Fibroblast of upper back skin (primary cell): ENCODE data around the gene LNX2.

Source experiments
- DNase-seq: peaks from one replicate; pipeline ENCODE4 v3.0.0-alpha.2; 2013

LNX2 gene

DNA sequence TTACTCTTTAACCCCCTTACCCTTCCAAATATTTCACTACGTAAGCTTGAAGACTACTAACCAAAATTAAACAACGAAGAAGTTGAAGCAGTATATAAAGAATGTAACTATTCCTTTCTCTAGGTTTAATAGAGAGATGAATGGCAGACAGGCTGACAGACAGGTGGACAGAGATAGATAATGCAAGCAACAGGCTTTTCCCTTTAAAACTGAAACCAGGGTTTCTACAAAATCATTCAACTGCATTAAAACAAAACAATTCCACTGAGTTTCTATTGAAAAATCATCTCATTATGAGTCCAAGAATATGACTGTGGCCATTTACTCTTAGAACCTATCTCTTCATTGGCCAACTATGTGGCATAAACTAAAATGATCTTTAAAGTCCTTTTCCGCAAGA is 15.2 kb downstream of the LNX2 start:
- no peak for DNase-seq

DNA sequence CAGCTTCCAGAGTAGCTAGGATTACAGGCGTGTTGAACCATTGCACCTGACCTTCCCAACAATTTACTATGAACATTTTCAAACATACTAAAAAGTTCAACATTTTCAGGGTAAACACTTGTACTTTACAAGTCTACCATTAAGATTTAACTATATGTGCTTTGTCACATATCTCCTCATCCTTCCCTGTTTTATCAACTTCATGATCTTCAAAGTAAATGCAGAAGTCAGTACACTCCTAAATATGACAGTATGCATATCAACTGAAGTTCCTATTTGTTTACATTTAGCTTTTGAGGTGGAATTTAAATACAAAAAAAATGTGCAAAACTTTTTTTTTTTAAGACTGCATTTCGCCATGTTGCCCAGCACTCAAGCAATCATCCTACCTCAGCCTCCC is 18.5 kb downstream of the LNX2 start:
- no peak for DNase-seq

GRCh38 chr13:27601208-27601607 is 19.1 kb downstream of the LNX2 start:
- no peak for DNase-seq

DNA sequence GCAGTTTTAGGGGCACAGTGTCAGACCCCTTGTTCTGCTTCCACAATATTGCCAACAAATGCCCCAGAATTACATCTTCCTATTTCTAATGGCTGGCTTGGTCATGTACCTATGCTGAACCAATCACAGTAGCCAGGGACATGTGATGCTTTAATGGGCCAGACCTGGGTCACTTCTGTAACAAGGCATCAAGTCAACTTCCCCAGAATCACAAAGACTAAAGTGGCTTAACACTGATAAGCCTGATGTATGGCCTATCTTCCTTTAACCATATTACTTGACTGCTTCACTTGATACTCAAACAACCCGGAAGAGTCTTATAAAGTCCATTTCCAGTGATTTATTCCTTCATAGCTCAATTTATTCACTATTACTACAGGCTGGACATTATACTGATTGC is 19.6 kb downstream of the LNX2 start:
- DNase-seq = no peak

DNA sequence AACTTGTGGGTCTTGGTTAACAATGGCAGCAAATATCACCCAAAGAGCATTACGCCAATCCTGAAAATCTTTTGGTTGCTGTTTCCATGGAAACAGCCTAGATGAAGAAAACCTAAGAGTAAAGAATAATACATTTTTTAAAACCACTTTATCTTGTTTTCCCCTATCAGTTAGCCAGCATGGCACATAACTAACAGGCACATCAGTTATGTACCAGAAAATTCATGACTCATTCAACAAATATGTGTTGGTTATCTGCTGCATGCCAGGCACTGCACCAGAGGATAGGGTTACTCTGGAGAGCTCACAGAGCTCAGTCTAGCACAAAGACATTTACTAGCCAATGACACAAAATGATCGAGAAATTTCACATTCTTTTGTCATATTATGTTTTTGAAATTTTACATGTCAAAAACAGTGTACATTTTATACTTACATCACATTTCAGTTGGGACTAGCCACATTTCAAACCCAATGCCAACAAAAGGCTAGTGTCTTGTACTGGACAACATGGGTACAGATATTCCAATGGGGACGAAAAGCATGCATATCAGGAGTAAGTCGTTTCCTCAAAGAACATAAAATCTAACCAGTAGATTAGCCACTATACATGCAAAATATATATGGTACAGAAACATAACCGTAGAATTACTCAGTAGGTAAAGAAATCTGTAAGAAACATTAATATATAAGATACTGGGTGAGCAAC is 20.3 kb downstream of the LNX2 start:
- peak; percentile 69 for DNase-seq

GRCh38 chr13:27599096-27599495 is 21.2 kb downstream of the LNX2 start:
- no peak for DNase-seq

DNA sequence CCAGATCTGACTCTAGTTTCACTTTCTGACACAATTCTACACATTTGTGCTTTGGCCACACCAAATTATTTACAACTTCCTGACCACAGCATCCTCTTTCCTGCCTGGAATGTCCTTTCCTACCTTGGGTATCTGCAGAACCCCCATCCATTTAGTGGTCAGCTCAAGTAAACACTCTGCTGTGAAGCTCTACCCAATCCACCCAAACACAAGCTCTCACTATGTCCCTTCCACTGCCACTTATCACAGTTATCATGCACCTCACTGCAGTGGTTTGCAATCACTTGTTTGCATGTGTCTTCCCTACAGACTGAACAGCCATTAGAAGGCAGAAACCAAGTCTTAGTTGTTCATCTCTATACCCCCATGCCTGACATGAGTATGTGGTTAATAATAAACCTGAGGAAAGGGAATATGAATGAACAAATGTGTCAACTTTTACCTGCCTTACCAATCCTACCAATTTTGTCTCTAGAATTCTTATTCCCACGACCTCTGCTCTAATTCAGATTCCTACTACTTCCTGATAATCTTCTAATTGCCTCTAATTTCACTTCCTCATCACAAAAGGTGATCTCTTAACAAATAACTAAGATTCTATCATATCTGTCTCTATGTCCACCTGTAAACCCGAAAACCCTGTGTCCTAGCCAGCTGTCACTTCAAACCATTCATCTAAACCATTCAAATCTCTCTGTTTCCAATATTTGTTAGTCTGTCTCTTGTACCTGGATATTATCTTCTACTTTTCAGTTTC is 25.1 kb downstream of the LNX2 start:
- no peak for DNase-seq

GRCh38 chr13:27593267-27593666 is 27.1 kb downstream of the LNX2 start:
- no peak for DNase-seq

- no peak for DNase-seq
Observed at GRCh38 chr13:27592865-27593264, 27.5 kb downstream of the LNX2 start.

DNA sequence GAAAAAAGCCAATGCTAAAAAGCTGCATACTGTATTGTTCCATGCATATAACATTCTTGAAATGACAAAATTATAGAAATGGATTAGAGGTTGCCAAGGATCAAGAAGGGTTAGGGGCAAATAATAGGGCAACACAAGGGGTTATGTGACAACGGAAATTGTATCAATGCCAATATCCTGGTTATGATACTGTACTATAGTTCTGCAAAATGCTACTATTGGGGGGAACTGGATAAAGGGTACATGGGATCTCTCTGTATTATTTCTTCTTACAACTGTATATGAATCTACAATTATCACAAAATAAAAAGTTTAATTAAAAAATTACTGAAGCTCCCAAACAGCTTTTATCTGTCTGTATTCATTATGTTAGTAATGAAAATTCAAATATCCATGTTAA is 31.9 kb downstream of the LNX2 start:
- no peak for DNase-seq

GRCh38 chr13:27587095-27587746 is 33.1 kb downstream of the LNX2 start:
- no peak for DNase-seq

GRCh38 chr13:27583645-27584044 is 36.7 kb downstream of the LNX2 start:
- no peak for DNase-seq

DNA sequence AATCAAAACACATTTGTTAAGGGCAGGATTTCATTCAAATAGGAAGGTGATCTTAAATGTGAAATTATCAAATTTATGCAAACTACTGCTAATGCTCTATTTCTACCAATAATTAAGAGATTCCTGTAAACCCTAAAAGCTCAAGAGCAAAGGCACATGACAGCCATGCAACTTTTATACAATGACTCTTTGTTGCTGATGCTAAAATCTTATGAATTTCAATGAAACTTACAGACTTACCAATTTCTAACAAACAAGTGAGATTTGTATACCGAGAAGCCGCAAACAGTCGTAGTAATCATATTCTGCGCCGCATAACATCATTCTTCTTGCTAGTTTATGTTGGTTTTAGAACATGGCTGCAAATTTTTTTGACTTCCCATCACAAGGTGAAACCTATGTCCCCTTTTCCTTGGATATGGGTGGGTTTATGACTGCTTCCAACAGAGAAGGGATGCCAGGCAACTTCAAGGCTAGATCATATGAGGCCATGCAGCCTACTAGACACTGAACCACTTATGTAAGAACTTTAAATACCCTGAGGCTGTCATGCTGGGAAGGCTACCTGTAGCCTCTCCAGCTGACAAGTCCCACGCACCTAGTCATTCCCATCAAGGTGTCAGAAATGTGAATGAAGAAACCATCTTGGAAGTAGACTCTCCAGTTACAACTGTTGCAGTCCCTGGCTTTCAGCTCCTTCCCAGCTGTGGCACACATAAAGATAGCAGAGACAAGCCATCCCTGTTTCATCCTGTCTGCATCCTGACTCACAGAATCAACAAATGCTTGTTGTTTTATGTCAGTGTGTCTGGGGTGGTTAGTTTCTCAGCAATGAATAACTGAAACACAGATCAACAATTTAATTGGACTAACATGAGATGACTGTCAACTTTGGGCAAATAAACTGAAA is 42.0 kb downstream of the LNX2 start:
- no peak for DNase-seq

GRCh38 chr13:27574661-27575060 is 45.7 kb downstream of the LNX2 start:
- DNase-seq = no peak

GRCh38 chr13:27573265-27573664 is 47.1 kb downstream of the LNX2 start:
- DNase-seq = peak; percentile 4

DNA sequence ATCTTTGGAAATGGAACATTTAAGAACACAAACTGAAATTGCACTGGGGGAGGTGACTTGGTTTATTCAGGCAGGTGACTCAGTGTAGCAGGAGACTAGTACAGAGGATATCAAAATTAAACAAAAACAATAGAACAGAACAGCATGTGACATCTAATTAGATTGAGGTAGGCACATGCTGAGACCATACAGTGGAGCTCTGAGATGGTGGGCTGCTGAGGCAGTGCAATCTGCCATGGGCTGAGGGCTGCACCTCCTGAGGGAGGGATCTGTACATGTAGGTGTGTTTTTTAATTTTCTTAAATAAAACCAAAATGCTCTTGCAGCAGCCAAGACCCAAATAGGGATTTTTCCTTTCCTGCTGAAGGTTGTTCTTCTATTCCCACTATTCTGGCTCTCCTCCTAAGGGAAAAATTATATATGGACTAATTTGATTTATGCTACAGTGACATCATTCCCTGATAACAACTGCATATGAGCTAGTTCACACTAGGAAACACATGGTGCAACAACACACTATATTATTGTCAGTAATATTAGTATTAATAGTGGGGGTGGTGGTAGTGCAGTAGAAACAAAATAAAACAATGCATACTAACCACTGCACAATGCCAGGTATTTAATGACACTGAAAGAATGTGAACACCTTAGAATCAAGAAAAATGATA is 48.0 kb downstream of the LNX2 start:
- DNase-seq = no peak

DNA sequence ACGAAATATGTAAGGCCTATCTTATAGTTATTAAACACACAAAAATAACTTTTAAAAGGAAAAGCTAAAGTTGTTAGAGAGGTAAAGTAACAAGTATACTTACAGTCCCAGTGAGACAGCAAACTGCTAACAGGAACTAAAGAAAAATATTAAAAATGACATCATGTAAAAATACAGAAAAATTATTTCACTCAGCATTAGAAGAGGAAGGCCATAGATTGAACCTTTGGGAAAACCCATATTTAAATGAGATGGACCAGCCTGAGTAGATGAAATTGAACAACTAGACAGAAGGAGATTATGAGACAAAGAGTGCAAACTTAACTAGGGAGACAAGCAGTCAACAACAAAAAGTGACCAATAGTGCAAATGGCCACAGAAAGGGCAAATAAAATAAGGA is 49.4 kb downstream of the LNX2 start:
- DNase-seq = no peak

- no peak for DNase-seq
Observed at GRCh38 chr13:27569405-27569804, 50.9 kb downstream of the LNX2 start.

GRCh38 chr13:27565818-27566217 is 54.5 kb downstream of the LNX2 start:
- no peak for DNase-seq

DNA sequence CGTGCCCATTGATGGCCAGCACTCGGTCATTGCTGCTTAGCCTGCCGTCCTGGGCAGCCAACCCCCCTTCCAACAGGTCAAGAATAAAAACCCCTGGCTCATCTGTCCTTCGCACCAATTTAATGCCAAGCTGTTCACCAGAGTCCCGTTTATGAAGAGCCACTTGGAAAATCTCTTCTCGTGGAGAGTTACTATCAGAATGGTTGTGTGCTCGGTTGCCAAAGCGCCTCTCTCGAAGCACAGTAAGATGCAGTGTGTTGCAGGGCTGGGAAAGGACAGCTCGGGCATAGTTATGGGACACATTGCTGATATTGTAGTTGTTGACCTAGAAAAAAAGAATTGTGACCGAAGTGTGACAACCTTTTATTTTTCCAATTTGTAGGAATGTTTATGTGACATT is 57.9 kb downstream of the LNX2 start:
- DNase-seq = no peak

DNA sequence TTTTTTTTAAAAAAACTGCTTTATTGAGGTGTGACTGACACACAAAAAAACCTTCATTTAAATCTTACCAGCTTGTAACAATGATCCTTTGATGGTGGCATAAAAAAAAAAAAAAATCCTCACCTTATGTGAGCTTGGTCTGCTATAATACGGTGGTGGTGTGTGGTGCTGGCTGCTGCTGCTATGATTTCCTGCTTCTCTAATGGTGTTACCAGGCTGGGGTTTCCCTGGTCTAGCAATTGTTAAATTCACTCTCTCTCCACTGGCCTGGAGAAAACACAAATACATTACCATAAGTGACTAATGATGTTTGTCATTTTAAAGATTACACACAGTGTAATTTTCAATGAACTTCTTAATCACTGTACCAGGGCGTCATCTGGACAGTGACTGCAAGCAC is 60.6 kb downstream of the LNX2 start:
- no peak for DNase-seq

GRCh38 chr13:27556109-27556508 is 64.2 kb downstream of the LNX2 start:
- DNase-seq = peak; percentile 56

- DNase-seq = no peak
Observed at GRCh38 chr13:27551562-27551961, 68.8 kb downstream of the LNX2 start.
